Measurements from ENCODE around the gene OLFM1. TPM values are rescaled to one million over a fixed set of nuclear protein-coding genes. Genes with fewer than 3 reads are reported as not detected.
"Not testable (repeated sequence)": the region's sequence is repeated elsewhere in the genome, so short reads cannot be mapped to it uniquely, and the experiment has no call there.

The OLFM1 gene
- total RNA-seq, 1 donor from 2014 or later: 10.0 TPM

DNA sequence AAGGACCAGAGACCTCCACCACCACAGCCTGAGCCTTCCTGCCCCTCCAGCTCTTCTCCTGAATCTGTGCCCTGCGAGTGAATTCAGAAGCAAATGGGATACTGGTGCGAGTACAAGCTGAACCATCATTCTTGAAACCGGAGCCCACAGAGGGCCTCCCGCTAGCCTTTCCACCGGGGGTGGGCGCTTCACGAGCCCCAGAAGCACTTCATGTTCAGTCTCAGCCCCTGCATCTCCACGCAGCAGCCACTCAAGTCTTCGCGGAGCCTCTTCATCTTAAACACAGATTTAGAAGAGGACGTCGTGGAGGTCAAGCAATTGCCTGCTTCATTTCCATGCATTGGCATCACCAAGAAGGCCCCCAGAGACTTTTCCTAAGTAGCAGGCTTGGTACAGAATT is 26.0 kb upstream of the OLFM1 start:
- intact Hi-C loops (cut with micrococcal nuclease): no loop called here
- no peak overlapping the region for H3K27ac ChIP-seq (replicated peaks)
- H3K4me3 ChIP-seq: no peak overlapping the region
- H3K27me3 ChIP-seq (ENCODE audit: low read depth): peaks cover 79% of the 10 kb centered on the region
- DNase-seq: no peak
- no peaks in the 10 kb centered on the region for H3K36me3 ChIP-seq
- TF ChIP-seq, protein P1, sequence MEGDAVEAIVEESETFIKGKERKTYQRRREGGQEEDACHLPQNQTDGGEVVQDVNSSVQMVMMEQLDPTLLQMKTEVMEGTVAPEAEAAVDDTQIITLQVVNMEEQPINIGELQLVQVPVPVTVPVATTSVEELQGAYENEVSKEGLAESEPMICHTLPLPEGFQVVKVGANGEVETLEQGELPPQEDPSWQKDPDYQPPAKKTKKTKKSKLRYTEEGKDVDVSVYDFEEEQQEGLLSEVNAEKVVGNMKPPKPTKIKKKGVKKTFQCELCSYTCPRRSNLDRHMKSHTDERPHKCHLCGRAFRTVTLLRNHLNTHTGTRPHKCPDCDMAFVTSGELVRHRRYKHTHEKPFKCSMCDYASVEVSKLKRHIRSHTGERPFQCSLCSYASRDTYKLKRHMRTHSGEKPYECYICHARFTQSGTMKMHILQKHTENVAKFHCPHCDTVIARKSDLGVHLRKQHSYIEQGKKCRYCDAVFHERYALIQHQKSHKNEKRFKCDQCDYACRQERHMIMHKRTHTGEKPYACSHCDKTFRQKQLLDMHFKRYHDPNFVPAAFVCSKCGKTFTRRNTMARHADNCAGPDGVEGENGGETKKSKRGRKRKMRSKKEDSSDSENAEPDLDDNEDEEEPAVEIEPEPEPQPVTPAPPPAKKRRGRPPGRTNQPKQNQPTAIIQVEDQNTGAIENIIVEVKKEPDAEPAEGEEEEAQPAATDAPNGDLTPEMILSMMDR (IDR thresholded peaks at IDR 0.05; ENCODE audit: borderline replicate concordance): no peak
- no peaks in the 10 kb centered on the region for H3K4me1 ChIP-seq
- H3K9me3 ChIP-seq (replicated peaks): peaks cover 8% of the 10 kb centered on the region

DNA sequence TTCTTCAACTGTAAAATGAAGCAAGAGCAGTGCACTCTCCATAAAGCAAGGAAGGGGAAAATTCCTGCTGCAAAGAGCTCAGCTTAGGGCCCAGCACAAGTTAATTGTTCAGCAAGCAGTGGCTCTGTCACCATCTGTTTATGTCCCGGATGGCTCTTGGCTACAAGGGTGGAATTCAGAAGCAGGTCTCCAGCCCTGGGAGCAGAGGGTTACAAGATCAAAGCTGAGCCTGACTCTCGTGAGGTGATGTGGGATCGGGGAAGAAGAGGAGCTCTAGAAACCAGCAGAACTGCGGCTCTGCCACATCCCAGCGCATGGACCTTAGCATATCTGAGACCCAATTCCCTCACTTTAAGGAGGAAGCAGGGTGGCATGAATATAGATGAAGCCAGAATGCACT is 25.2 kb upstream of the OLFM1 start:
- no peak for DNase-seq
- Histone ChIP-seq H3K4me1 (no peaks in the 10 kb centered on the region), H3K9me3 (replicated peaks) (peaks cover 8% of the 10 kb centered on the region), H3K4me3 (no peak overlapping the region), H3K27me3 (ENCODE audit: low read depth) (peaks cover 77% of the 10 kb centered on the region), H3K27ac (replicated peaks) (no peak overlapping the region), H3K36me3 (no peaks in the 10 kb centered on the region)
- TF ChIP-seq, protein P1 (IDR thresholded peaks at IDR 0.05; ENCODE audit: borderline replicate concordance): no peak
- intact Hi-C loops (cut with micrococcal nuclease): no loop called here

DNA sequence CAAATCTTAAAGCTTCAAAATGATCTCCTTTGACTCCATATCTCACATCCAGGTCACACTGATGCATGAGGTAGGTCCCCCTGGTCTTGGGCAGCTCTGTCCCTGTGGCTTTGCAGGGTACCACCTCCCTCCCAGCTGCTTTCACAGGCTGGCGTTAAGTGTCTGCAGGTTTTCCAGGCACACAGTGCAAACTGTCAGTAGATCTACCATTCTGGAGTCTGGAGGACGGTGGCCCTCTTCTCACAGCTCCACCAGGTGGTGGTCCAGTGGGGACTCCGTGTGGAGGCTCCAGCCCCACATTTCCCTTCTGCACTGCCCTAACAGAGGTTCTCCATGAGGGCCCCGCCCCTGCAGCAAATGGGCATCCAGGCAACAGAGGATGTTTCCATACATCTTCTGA is 24.0 kb upstream of the OLFM1 start:
- H3K27ac ChIP-seq (replicated peaks); H3K9me3 ChIP-seq (replicated peaks); H3K4me3 ChIP-seq; DNase-seq; H3K36me3 ChIP-seq; intact Hi-C loops (cut with micrococcal nuclease); H3K4me1 ChIP-seq: not testable (repeated sequence)
- peaks cover 89% of the 10 kb centered on the region for H3K27me3 ChIP-seq (ENCODE audit: low read depth)

DNA sequence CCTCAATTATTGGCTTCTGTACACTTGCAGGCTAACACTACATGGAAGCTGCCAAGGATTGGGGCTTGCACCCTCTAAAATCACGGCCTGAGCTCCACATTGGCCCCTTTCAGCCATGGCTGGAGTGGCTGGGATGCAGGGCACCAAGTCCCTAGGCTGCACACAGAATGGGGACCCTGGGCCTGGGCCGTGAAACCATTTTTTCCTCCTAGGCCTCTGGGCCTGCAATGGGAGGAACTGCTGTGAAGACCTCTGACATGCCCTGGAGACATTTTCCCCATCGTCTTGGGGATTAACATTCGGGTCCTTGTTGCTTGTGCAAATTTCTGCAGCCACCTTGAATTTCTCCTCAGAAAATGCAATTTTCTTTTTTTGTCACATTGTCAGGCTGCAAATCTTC is 23.6 kb upstream of the OLFM1 start:
- DNase-seq; H3K4me3 ChIP-seq; H3K9me3 ChIP-seq (replicated peaks); H3K27ac ChIP-seq (replicated peaks); H3K36me3 ChIP-seq; intact Hi-C loops (cut with micrococcal nuclease); H3K4me1 ChIP-seq: not testable (repeated sequence)
- peaks cover 90% of the 10 kb centered on the region for H3K27me3 ChIP-seq (ENCODE audit: low read depth)

DNA sequence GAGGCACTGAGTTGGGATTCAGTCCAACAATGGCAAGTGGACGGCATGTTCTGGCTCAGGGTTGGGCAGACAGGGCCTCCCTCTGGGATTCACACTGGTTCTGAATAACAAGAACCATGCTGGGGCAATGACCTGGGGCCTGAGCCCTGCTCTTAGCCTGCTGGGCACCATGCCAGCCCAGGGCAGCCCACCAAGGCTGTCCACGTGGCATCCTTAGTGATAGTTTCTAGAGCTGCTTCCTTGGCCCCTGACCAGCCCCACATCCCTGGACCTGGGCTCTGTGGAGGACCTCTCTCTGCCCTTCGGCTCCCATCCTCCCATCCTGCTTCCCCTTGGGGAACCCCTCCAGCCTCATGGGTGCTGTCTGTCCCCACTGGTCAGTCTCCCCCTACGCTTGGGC is 22.3 kb upstream of the OLFM1 start:
- Histone ChIP-seq H3K27me3 (ENCODE audit: low read depth) (peaks cover 92% of the 10 kb centered on the region), H3K4me1 (no peaks in the 10 kb centered on the region), H3K9me3 (replicated peaks) (peaks cover 8% of the 10 kb centered on the region), H3K4me3 (no peak overlapping the region), H3K36me3 (no peaks in the 10 kb centered on the region), H3K27ac (replicated peaks) (no peak overlapping the region)
- TF ChIP-seq, protein P1 (IDR thresholded peaks at IDR 0.05; ENCODE audit: borderline replicate concordance): no peak
- intact Hi-C loops (cut with micrococcal nuclease): no loop called here
- DNase-seq: no peak

DNA sequence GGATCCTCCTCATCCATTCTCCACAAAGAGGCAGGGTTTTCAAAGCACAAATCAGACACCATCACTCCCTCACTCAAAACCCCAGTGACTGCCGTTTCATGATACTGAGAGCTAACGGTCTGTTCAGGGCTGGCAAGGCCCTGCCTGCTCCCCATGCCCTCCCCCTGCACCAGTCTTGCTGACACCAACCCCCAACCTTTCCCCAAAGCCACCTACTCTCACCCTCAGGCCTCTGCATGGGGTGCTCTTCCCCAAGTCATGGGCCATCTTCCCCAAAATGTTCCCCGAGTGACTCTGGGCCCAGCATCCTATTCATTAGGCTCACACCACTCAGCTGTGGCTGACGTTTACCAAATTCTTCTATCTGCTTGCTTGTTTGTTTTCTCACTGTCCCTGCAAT is 21.7 kb upstream of the OLFM1 start:
- Histone ChIP-seq H3K4me1 (no peaks in the 10 kb centered on the region), H3K9me3 (replicated peaks) (peaks cover 8% of the 10 kb centered on the region), H3K27ac (replicated peaks) (no peak overlapping the region), H3K36me3 (no peaks in the 10 kb centered on the region), H3K27me3 (ENCODE audit: low read depth) (peaks cover 92% of the 10 kb centered on the region), H3K4me3 (no peak overlapping the region)
- intact Hi-C loops (cut with micrococcal nuclease): no loop called here
- TF ChIP-seq, protein P1 (IDR thresholded peaks at IDR 0.05; ENCODE audit: borderline replicate concordance): no peak
- no peak for DNase-seq

DNA sequence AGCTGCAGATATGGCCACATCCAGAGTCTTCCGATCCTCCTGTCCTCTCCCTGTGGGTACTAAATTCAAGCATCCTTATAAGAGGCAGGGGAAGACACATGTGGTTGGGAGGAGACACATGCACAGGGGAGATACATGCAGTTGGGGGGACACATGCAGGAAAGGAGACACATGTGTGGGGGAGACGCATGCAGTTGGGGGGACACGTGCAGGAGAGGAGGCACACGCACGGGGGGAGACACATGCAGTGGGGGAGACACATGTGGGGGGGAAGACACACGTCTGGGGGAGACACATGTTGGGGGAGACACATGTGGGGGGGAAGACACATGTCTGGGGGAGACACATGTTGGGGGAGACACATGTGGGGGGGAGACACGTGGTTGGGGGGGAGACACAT is 21.2 kb upstream of the OLFM1 start:
- intact Hi-C loops (cut with micrococcal nuclease): no loop called here

More for the DNA sequence above, 21.2 kb upstream of the OLFM1 start:
- no peak for DNase-seq
- H3K4me1 ChIP-seq: no peaks in the 10 kb centered on the region
- peaks cover 92% of the 10 kb centered on the region for H3K27me3 ChIP-seq (ENCODE audit: low read depth)
- H3K27ac ChIP-seq (replicated peaks): no peak overlapping the region
- no peak overlapping the region for H3K4me3 ChIP-seq
- TF ChIP-seq, protein P1 (IDR thresholded peaks at IDR 0.05; ENCODE audit: borderline replicate concordance): no peak
- H3K9me3 ChIP-seq (replicated peaks): peaks cover 8% of the 10 kb centered on the region
- no peaks in the 10 kb centered on the region for H3K36me3 ChIP-seq

Data from left ventricle myocardium inferior (tissue), 1 donor.